Activated T-cell treated with anti-CD3 and anti-CD28 coated beads for 48 hours (primary cell): ENCODE measurements around the gene EEF1AKMT2.
"Not testable (repeated sequence)": the region's sequence is repeated elsewhere in the genome, so short reads cannot be mapped to it uniquely, and the experiment has no call there.

Experiments
- DNase-seq: peaks from one replicate; pipeline ENCODE4 v3.0.0-alpha.2; 2020; ENCODE audit warnings: low read depth

EEF1AKMT2 gene

GRCh38 chr10:124791547-124792348 is at the start of gene EEF1AKMT2:
TSS of gene EEF1AKMT2 (minus strand) at chr10:124791887. CDS start at chr10:124791833, 54 bp downstream.
- peak; percentile 88 for DNase-seq

- DNase-seq: no peak
Measured at GRCh38 chr10:124837687-124838086, 46.0 kb upstream of the EEF1AKMT2 start.

GRCh38 chr10:124831116-124831515 is 39.4 kb upstream of the EEF1AKMT2 start:
- DNase-seq: no peak

- no peak for DNase-seq
Measured at GRCh38 chr10:124830445-124830844, 38.8 kb upstream of the EEF1AKMT2 start.

GRCh38 chr10:124829447-124830115 is 37.9 kb upstream of the EEF1AKMT2 start:
- DNase-seq: no peak

GRCh38 chr10:124827474-124827873 is 35.8 kb upstream of the EEF1AKMT2 start:
- DNase-seq: no peak

GRCh38 chr10:124826262-124826661 is 34.6 kb upstream of the EEF1AKMT2 start:
- no peak for DNase-seq

GRCh38 chr10:124825702-124826101 is 34.0 kb upstream of the EEF1AKMT2 start:
- no peak for DNase-seq

- not testable (repeated sequence) for DNase-seq
Measured at GRCh38 chr10:124824932-124825331, 33.2 kb upstream of the EEF1AKMT2 start.

GRCh38 chr10:124824507-124824906 is 32.8 kb upstream of the EEF1AKMT2 start:
- DNase-seq: no peak

- DNase-seq: no peak
Measured at GRCh38 chr10:124821520-124821919, 29.8 kb upstream of the EEF1AKMT2 start.

- DNase-seq: no peak
Measured at GRCh38 chr10:124820121-124820520, 28.4 kb upstream of the EEF1AKMT2 start.

GRCh38 chr10:124802313-124802675 is 10.6 kb upstream of the EEF1AKMT2 start:
- no peak for DNase-seq

GRCh38 chr10:124799211-124799610 is 7.5 kb upstream of the EEF1AKMT2 start:
- no peak for DNase-seq

- DNase-seq: no peak
Measured at GRCh38 chr10:124798781-124799180, 7.1 kb upstream of the EEF1AKMT2 start.

- DNase-seq: no peak
Measured at GRCh38 chr10:124798364-124798763, 6.7 kb upstream of the EEF1AKMT2 start.

GRCh38 chr10:124792998-124793352 is 1.3 kb upstream of the EEF1AKMT2 start:
- no peak for DNase-seq

- DNase-seq: not testable (repeated sequence)
Measured at GRCh38 chr10:124782900-124783299, 8.8 kb downstream of the EEF1AKMT2 start.

- DNase-seq: no peak
Measured at GRCh38 chr10:124768791-124769190, 22.9 kb downstream of the EEF1AKMT2 start.

GRCh38 chr10:124765256-124765655 is 26.4 kb downstream of the EEF1AKMT2 start:
- DNase-seq: no peak

GRCh38 chr10:124763267-124763666 is 28.4 kb downstream of the EEF1AKMT2 start:
- DNase-seq: no peak

GRCh38 chr10:124762281-124762680 is 29.4 kb downstream of the EEF1AKMT2 start:
- no peak for DNase-seq

GRCh38 chr10:124756156-124756903 is 35.4 kb downstream of the EEF1AKMT2 start:
- no peak for DNase-seq
